HUES6 (cell line): ENCODE measurements around the gene MLXIP.
A peak's percentile ranks its signal among the peaks of the same experiment; 100 is the strongest.

Experiments
- H3K27ac ChIP-seq: 2 replicates; pipeline ENCODE4 v1.7.0; 2013; ENCODE audit warnings: low read depth, mild to moderate bottlenecking, low read length, inconsistent platforms
- H3K27me3 ChIP-seq: 2 replicates; pipeline ENCODE4 v1.6.1; 2013; ENCODE audit warnings: low read length; ENCODE audit not compliant: control insufficient read depth, insufficient read depth
- H3K36me3 ChIP-seq: 2 replicates; pipeline ENCODE4 v1.6.1; 2013; ENCODE audit warnings: low read length; ENCODE audit not compliant: control insufficient read depth, insufficient read depth
- H3K4me1 ChIP-seq: 2 replicates; pipeline ENCODE4 v1.6.1; 2013; ENCODE audit warnings: low read length; ENCODE audit not compliant: control insufficient read depth, insufficient read depth
- H3K4me3 ChIP-seq: 2 replicates; pipeline ENCODE4 v1.5.1; 2013; ENCODE audit warnings: low read depth, low read length
- H3K9ac ChIP-seq: one replicate; pipeline ENCODE4 v1.6.1; 2013; ENCODE audit warnings: mild to moderate bottlenecking, low read length
- H3K9me3 ChIP-seq: 2 replicates; pipeline ENCODE4 v1.6.1; 2013; ENCODE audit warnings: low read depth, low read length; ENCODE audit not compliant: control insufficient read depth, insufficient read depth

The MLXIP gene

GRCh38 chr12:122078141-122079032 lies at the start of gene MLXIP:
MLXIP (plus strand) TSS chr12:122078756; CDS start chr12:122078854, 98 bp downstream.
- peaks cover 14% of the 10 kb centered on the region for H3K27me3 ChIP-seq
- peaks cover 32% of the 10 kb centered on the region for H3K4me1 ChIP-seq
- H3K9me3 ChIP-seq: no peaks in the 10 kb centered on the region
- peak within 1 kb of the TSS; percentile 73 for H3K9ac ChIP-seq
- H3K4me3 ChIP-seq: peak within 1 kb of the TSS; percentile 63
- H3K27ac ChIP-seq: peak within 1 kb of the TSS; percentile 58; the same call in 1 of the 2 replicates
- H3K36me3 ChIP-seq: no peaks in the 10 kb centered on the region

- Histone ChIP-seq H3K9ac (peak overlapping the region; percentile 7), H3K36me3 (no peaks in the 10 kb centered on the region), H3K9me3 (no peaks in the 10 kb centered on the region), H3K4me3 (no peak overlapping the region), H3K4me1 (peaks cover 15% of the 10 kb centered on the region), H3K27me3 (no peaks in the 10 kb centered on the region), H3K27ac (no peak overlapping the region)
These were observed 49.5 kb upstream of the MLXIP start for GRCh38 chr12:122028905-122029560.

- Histone ChIP-seq H3K4me1 (peaks cover 13% of the 10 kb centered on the region), H3K36me3 (no peaks in the 10 kb centered on the region), H3K27ac (no peak overlapping the region), H3K27me3 (no peaks in the 10 kb centered on the region), H3K9ac (peak overlapping the region; percentile 7), H3K9me3 (no peaks in the 10 kb centered on the region), H3K4me3 (no peak overlapping the region)
These were observed 48.7 kb upstream of the MLXIP start for GRCh38 chr12:122029620-122030423.

GRCh38 chr12:122030424-122031035 lies 48.0 kb upstream of the MLXIP start:
- Histone ChIP-seq H3K4me3 (no peak overlapping the region), H3K27me3 (no peaks in the 10 kb centered on the region), H3K9ac (no peak overlapping the region), H3K4me1 (peaks cover 13% of the 10 kb centered on the region), H3K9me3 (no peaks in the 10 kb centered on the region), H3K27ac (no peak overlapping the region), H3K36me3 (peaks cover 6% of the 10 kb centered on the region)

- no peak overlapping the region for H3K4me3 ChIP-seq
- peaks cover 15% of the 10 kb centered on the region for H3K36me3 ChIP-seq
- H3K9ac ChIP-seq: no peak overlapping the region
- H3K27me3 ChIP-seq: no peaks in the 10 kb centered on the region
- no peak overlapping the region for H3K27ac ChIP-seq
- H3K4me1 ChIP-seq: peaks cover 13% of the 10 kb centered on the region
- H3K9me3 ChIP-seq: no peaks in the 10 kb centered on the region
These were observed 47.0 kb upstream of the MLXIP start for GRCh38 chr12:122031342-122032216.

GRCh38 chr12:122032580-122032979 lies 46.0 kb upstream of the MLXIP start:
- Histone ChIP-seq H3K9me3 (no peaks in the 10 kb centered on the region), H3K9ac (no peak overlapping the region), H3K36me3 (peaks cover 22% of the 10 kb centered on the region), H3K4me1 (peaks cover 13% of the 10 kb centered on the region), H3K27me3 (no peaks in the 10 kb centered on the region), H3K4me3 (no peak overlapping the region), H3K27ac (no peak overlapping the region)

GRCh38 chr12:122035292-122035691 lies 43.3 kb upstream of the MLXIP start:
- no peak overlapping the region for H3K27ac ChIP-seq
- no peak overlapping the region for H3K4me3 ChIP-seq
- H3K9me3 ChIP-seq: no peaks in the 10 kb centered on the region
- H3K27me3 ChIP-seq: no peaks in the 10 kb centered on the region
- peaks cover 29% of the 10 kb centered on the region for H3K36me3 ChIP-seq
- H3K9ac ChIP-seq: no peak overlapping the region
- H3K4me1 ChIP-seq: 0 out of 2 replicates have a peak, but pooled peaks cover under 1% of the 10 kb centered on the region

GRCh38 chr12:122036153-122036552 lies 42.4 kb upstream of the MLXIP start:
- Histone ChIP-seq H3K4me3 (no peak overlapping the region), H3K36me3 (peaks cover 34% of the 10 kb centered on the region), H3K9ac (no peak overlapping the region), H3K27me3 (no peaks in the 10 kb centered on the region), H3K4me1 (no peaks in the 10 kb centered on the region), H3K27ac (no peak overlapping the region), H3K9me3 (no peaks in the 10 kb centered on the region)

GRCh38 chr12:122040579-122041386 lies 37.8 kb upstream of the MLXIP start:
- no peaks in the 10 kb centered on the region for H3K4me1 ChIP-seq
- H3K9me3 ChIP-seq: peaks cover 5% of the 10 kb centered on the region; the same call in 1 of the 2 replicates
- H3K9ac ChIP-seq: no peak overlapping the region
- H3K36me3 ChIP-seq: peaks cover 49% of the 10 kb centered on the region
- H3K27me3 ChIP-seq: no peaks in the 10 kb centered on the region
- no peak overlapping the region for H3K4me3 ChIP-seq
- no peak overlapping the region; the same call in 1 of the 2 replicates for H3K27ac ChIP-seq
